GM12864 (cell line): ENCODE results near the gene LETMD1.

ENCODE experiments used
- DNase-seq: peaks from one replicate; pipeline ENCODE4 v3.0.0-alpha.2; 2011; ENCODE audit warnings: low read depth
- H3K4me3 ChIP-seq: 2 replicates; pipeline ENCODE4 v1.5.1; 2011; ENCODE audit warnings: mild to moderate bottlenecking, low read depth, low read length, control low read depth
- CTCF ChIP-seq: IDR thresholded peaks from 2 replicates; pipeline ENCODE4 v1.5.1; 2011; ENCODE audit warnings: low read depth, mild to moderate bottlenecking, moderate library complexity, low read length, control low read depth, inconsistent platforms; ENCODE audit errors: missing control alignments

The LETMD1 gene

GRCh38 chr12:51047655-51048540 lies at the start of gene LETMD1:
Gene LETMD1, plus strand, starts transcription at chr12:51048327. Its CDS starts 30 bp downstream, at chr12:51048357.
- H3K4me3 ChIP-seq = peak within 1 kb of the TSS; percentile 75
- peak; percentile 85 for TF ChIP-seq CTCF
- DNase-seq = peak; percentile 97

GRCh38 chr12:50999093-50999492 lies 49.0 kb upstream of the LETMD1 start:
- no peak overlapping the region for H3K4me3 ChIP-seq
- TF ChIP-seq CTCF = no peak
- DNase-seq = no peak

GRCh38 chr12:51000245-51000644 lies 47.9 kb upstream of the LETMD1 start:
- no peak for TF ChIP-seq CTCF
- DNase-seq = no peak
- H3K4me3 ChIP-seq = no peak overlapping the region

GRCh38 chr12:51001799-51002198 lies 46.3 kb upstream of the LETMD1 start:
- TF ChIP-seq CTCF = no peak
- DNase-seq = no peak
- H3K4me3 ChIP-seq = no peak overlapping the region

- DNase-seq = no peak
- H3K4me3 ChIP-seq = no peak overlapping the region
- TF ChIP-seq CTCF = no peak
Measured at GRCh38 chr12:51004504-51004903, 43.6 kb upstream of the LETMD1 start.

GRCh38 chr12:51005030-51005429 lies 43.1 kb upstream of the LETMD1 start:
- TF ChIP-seq CTCF = no peak
- H3K4me3 ChIP-seq = no peak overlapping the region

GRCh38 chr12:51005671-51006070 lies 42.5 kb upstream of the LETMD1 start:
- no peak for TF ChIP-seq CTCF
- DNase-seq = no peak
- no peak overlapping the region for H3K4me3 ChIP-seq

More at GRCh38 chr12:51005030-51005429, 43.1 kb upstream of the LETMD1 start:
- no peak for DNase-seq
